K562 (cell line): ENCODE measurements around the gene FOSL1. TPM values are rescaled to one million over a fixed set of nuclear protein-coding genes. Genes with fewer than 3 reads are reported as not detected.

Source experiments
- ARID3A ChIP-seq: IDR thresholded peaks from 2 replicates; pipeline ENCODE4 v1.6.1; 2012; ENCODE audit warnings: low read depth, low read length, improper control_type of control experiment, borderline replicate concordance
- CREB5 ChIP-seq: fragments of 250-450 bp; sonication (Bioruptor Pico); IDR thresholded peaks from 2 replicates; pipeline ENCODE4 v1.5.0; 2020; ENCODE audit warnings: mild to moderate bottlenecking
- CREM ChIP-seq: IDR thresholded peaks from 2 replicates; pipeline ENCODE4 v1.6.1; 2014; ENCODE audit warnings: antibody characterized with exemption, low read depth
- E2F3 ChIP-seq: fragments of 250-450 bp; sonication (Bioruptor Pico); IDR thresholded peaks from 2 replicates; pipeline ENCODE4 v1.4.0; 2020; ENCODE audit warnings: mild to moderate bottlenecking
- FOXJ2 ChIP-seq: fragments of 200-800 bp; sonication (Bioruptor generic); IDR thresholded peaks from 2 replicates; pipeline ENCODE4 v1.6.1; 2016; ENCODE audit warnings: missing genetic modification characterization, missing compliant biosample characterization
- HSF4 ChIP-seq: fragments of 250-450 bp; sonication (Bioruptor Pico); IDR thresholded peaks from 2 replicates; pipeline ENCODE4 v2.1.2; 2022; ENCODE audit warnings: mild to moderate bottlenecking, moderate library complexity, borderline replicate concordance
- JUNB ChIP-seq: fragments of 450-650 bp; formaldehyde crosslinking; conservative IDR thresholded peaks from 2 replicates; pipeline ENCODE4 v1.4.0; 2020; ENCODE audit warnings: mild to moderate bottlenecking
- KDM1A ChIP-seq, 2 experiments: fragments of 450-650 bp; IDR thresholded peaks; 2 replicates each; pipeline ENCODE4 v1.6.1; 2016; ENCODE audit warnings: mild to moderate bottlenecking in 2 of 2
- NFIC ChIP-seq: fragments of 450-650 bp; IDR thresholded peaks from 2 replicates; pipeline ENCODE4 v1.6.1; 2017; ENCODE audit warnings: mild to moderate bottlenecking, inconsistent platforms
- NR2C2 ChIP-seq, 2 experiments: fragments of 200-800 bp in 1 of 2; sonication (Bioruptor generic) in 1 of 2; sonication (generic) in 1 of 2; formaldehyde crosslinking in 1 of 2; IDR thresholded peaks; 2 replicates each; pipeline versions ENCODE4 v1.6.1 to v1.8.0; 2016 to 2022; ENCODE audit warnings: mild to moderate bottlenecking in 1 of 2, missing compliant biosample characterization in 1 of 2, missing genetic modification characterization in 1 of 2, missing genetic modification reagents in 1 of 2
- POLR2G ChIP-seq: fragments of 200-400 bp; formaldehyde crosslinking; IDR thresholded peaks from 2 replicates; pipeline ENCODE4 v1.6.1; 2017; ENCODE audit warnings: low read depth, mild to moderate bottlenecking, antibody characterized with exemption, low read length, moderate library complexity
- PRPF4 ChIP-seq: fragments of 200-400 bp; formaldehyde crosslinking; IDR thresholded peaks from one replicate; pipeline ENCODE4 v1.6.1; 2017; ENCODE audit warnings: low read length, low read depth, mild to moderate bottlenecking; ENCODE audit not compliant: insufficient read depth, poor library complexity, severe bottlenecking
- PURB ChIP-seq: sonication (generic); formaldehyde crosslinking; IDR thresholded peaks from 2 replicates; pipeline ENCODE4 v1.9.0; 2021; ENCODE audit warnings: low read depth, mild to moderate bottlenecking, missing genetic modification reagents
- SMAD1 ChIP-seq: fragments of 150-350 bp; IDR thresholded peaks from 2 replicates; pipeline ENCODE4 v1.6.1; 2014; ENCODE audit warnings: low read length, low read depth; ENCODE audit not compliant: partially characterized antibody
- SMAD3 ChIP-seq: fragments of 450-650 bp; formaldehyde crosslinking; conservative IDR thresholded peaks from 2 replicates; pipeline ENCODE4 v1.4.0; 2020; ENCODE audit warnings: mild to moderate bottlenecking
- SRF ChIP-seq, 2 experiments: fragments of 250-450, 450-650 bp in 1 of 2; sonication (Bioruptor Pico) in 1 of 2; sonication (generic) in 1 of 2; formaldehyde crosslinking; IDR thresholded peaks; 2 replicates each; pipeline versions ENCODE4 v1.5.0 to v1.5.1; 2020 to 2022; ENCODE audit warnings: mild to moderate bottlenecking in 1 of 2, missing genetic modification reagents in 1 of 2
- ZC3H4 ChIP-seq: sonication (generic); formaldehyde crosslinking; IDR thresholded peaks from 2 replicates; pipeline ENCODE4 v1.9.0; 2021; ENCODE audit warnings: missing genetic modification reagents, borderline replicate concordance
- ZNF146 ChIP-seq: IDR thresholded peaks from one replicate; pipeline ENCODE4 v1.6.1; 2018; ENCODE audit warnings: missing compliant biosample characterization; ENCODE audit not compliant: unreplicated experiment
- polyA plus RNA-seq, 8 experiments: library from polyadenylated mRNA; depleted of rRNA in 4 of 8; stranded (reverse) in 5 of 8; unstranded in 3 of 8; fragments of >200 nt; fragmentation: Nextera tagmentation in 2 of 8; fragmentation: Illumina TruSeq in 1 of 8; extraction: Ambion mirVana in 2 of 8; extraction: Trizol in 1 of 8; gene quantifications; 2 replicates each; pipeline versions ENCODE4 v1.2.1 to v1.2.3, GENCODE V29; 2011 to 2014; ENCODE audit warnings: inconsistent platforms in 1 of 8, missing spikeins in 1 of 8
- total RNA-seq, 7 experiments: library from RNA; depleted of rRNA in 6 of 7; stranded (reverse); fragments of >200 nt in 6 of 7; fragmentation: Illumina TruSeq in 2 of 7; extraction: Trizol in 2 of 7; gene quantifications; 2 replicates each; pipeline versions ENCODE4 v1.2.1 to v1.2.3, GENCODE V29; 2011 to 2021; ENCODE audit warnings: low replicate concordance in 1 of 7
- TF ChIP-seq, protein P1 (sequence below): sonication (generic); formaldehyde crosslinking; IDR thresholded peaks from 2 replicates; pipeline ENCODE4 v1.8.0; 2023; ENCODE audit warnings: mild to moderate bottlenecking, missing genetic modification reagents
- TF ChIP-seq, protein P2 (sequence below): fragments of 450-650 bp; formaldehyde crosslinking; IDR thresholded peaks from 2 replicates; pipeline ENCODE4 v1.4.0; 2020; ENCODE audit warnings: mild to moderate bottlenecking, mixed read lengths

Gene FOSL1
- total and polyA plus RNA-seq, 9 of the 15 experiments (the other 6 are each of a cell fraction or from before 2014, with no cell fraction given), result 3.5 to 39.6 (median 10.0) TPM

- no peak for TF ChIP-seq HSF4
- TF ChIP-seq PRPF4, result peak; percentile 61
- TF ChIP-seq SRF (CRISPR knock-in tag; IDR thresholded peaks at IDR 0.05), result peak; percentile 99 to 100
- no peak for TF ChIP-seq ARID3A
- TF ChIP-seq CREB5 (CRISPR knock-in tag), result no peak
- TF ChIP-seq JUNB (CRISPR knock-in tag), result no peak
- no peak; the same call in 1 of the 2 replicates for TF ChIP-seq CREM
- TF ChIP-seq PURB, result no peak
- peak; percentile 90 for TF ChIP-seq SMAD1
- TF ChIP-seq E2F3 (CRISPR knock-in tag), result no peak
- no peak for TF ChIP-seq SMAD3 (CRISPR knock-in tag)
- no peak for TF ChIP-seq KDM1A (IDR thresholded peaks at IDR 0.05)
- no peak for TF ChIP-seq ZNF146 (CRISPR knock-in tag)
- TF ChIP-seq FOXJ2 (tag), result no peak
- TF ChIP-seq, protein P1, sequence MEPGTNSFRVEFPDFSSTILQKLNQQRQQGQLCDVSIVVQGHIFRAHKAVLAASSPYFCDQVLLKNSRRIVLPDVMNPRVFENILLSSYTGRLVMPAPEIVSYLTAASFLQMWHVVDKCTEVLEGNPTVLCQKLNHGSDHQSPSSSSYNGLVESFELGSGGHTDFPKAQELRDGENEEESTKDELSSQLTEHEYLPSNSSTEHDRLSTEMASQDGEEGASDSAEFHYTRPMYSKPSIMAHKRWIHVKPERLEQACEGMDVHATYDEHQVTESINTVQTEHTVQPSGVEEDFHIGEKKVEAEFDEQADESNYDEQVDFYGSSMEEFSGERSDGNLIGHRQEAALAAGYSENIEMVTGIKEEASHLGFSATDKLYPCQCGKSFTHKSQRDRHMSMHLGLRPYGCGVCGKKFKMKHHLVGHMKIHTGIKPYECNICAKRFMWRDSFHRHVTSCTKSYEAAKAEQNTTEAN (CRISPR knock-in tag), result no peak
- no peak for TF ChIP-seq ZC3H4
- TF ChIP-seq NFIC, result no peak
- TF ChIP-seq POLR2G, result peak; percentile 96
- TF ChIP-seq NR2C2 (CRISPR knock-in tag; IDR thresholded peaks at IDR 0.05), result no peak
- TF ChIP-seq NR2C2 (tag; IDR thresholded peaks at IDR 0.05), result no peak
- TF ChIP-seq, protein P2, sequence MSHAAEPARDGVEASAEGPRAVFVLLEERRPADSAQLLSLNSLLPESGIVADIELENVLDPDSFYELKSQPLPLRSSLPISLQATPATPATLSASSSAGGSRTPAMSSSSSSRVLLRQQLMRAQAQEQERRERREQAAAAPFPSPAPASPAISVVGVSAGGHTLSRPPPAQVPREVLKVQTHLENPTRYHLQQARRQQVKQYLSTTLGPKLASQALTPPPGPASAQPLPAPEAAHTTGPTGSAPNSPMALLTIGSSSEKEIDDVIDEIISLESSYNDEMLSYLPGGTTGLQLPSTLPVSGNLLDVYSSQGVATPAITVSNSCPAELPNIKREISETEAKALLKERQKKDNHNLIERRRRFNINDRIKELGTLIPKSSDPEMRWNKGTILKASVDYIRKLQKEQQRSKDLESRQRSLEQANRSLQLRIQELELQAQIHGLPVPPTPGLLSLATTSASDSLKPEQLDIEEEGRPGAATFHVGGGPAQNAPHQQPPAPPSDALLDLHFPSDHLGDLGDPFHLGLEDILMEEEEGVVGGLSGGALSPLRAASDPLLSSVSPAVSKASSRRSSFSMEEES (CRISPR knock-in tag), result no peak
These were observed 40.9 kb downstream of the FOSL1 start (continued) for GRCh38 chr11:65859095-65859811.
